ENCODE measurements around the gene MRPL37. TPM values are rescaled to one million over a fixed set of nuclear protein-coding genes. Genes with fewer than 3 reads are reported as not detected.

MRPL37 gene
- total RNA-seq, 1 experiment from 2014 or later = 180 TPM

GRCh38 chr1:54215523-54215922, 15.6 kb downstream of the MRPL37 start:
- Histone ChIP-seq H3K4me1 (replicated peaks; ENCODE audit: insufficient read depth) (no peaks in the 10 kb centered on the region), H3K36me3 (ENCODE audit: low read depth) (peaks cover 4% of the 10 kb centered on the region; the same call in 1 of the 2 replicates)

GRCh38 chr1:54218883-54219687, 19.1 kb downstream of the MRPL37 start:
- DNase-seq = no peak
- H3K36me3 ChIP-seq (ENCODE audit: low read depth) = peaks cover 4% of the 10 kb centered on the region; the same call in 1 of the 2 replicates
- H4K20me1 ChIP-seq (ENCODE audit: insufficient read depth) = no peaks in the 10 kb centered on the region
- intact Hi-C loops (cut with micrococcal nuclease; ENCODE audit: unreplicated experiment) = no loop called here
- CTCF ChIA-PET = no interaction called here
- H3K79me2 ChIP-seq (ENCODE audit: low read depth) = no peaks in the 10 kb centered on the region
- H3K27ac ChIP-seq = no peak overlapping the region
- no TSS peak for BruUV-seq (replicated peaks)
- H3K4me1 ChIP-seq (replicated peaks; ENCODE audit: insufficient read depth) = no peaks in the 10 kb centered on the region
- POLR2A ChIA-PET (ENCODE audit: unreplicated experiment) = no interaction called here
- no peaks in the 10 kb centered on the region for H3K27me3 ChIP-seq (ENCODE audit: insufficient read depth, low read depth)
- H3K4me2 ChIP-seq = no peak overlapping the region
- no peak overlapping the region for H3K4me3 ChIP-seq
- H3F3A ChIP-seq (ENCODE audit: insufficient read depth, low read depth) = no peaks in the 10 kb centered on the region
- no peaks in the 10 kb centered on the region for H3K9me2 ChIP-seq (ENCODE audit: insufficient read depth)
- no peak overlapping the region for H2AFZ ChIP-seq
- TF ChIP-seq EZH2 (IDR thresholded peaks at IDR 0.05; ENCODE audit: low read depth) = no peak
- no peak for TF ChIP-seq CTCF (conservative IDR thresholded peaks at IDR 0.05)
- no peaks in the 10 kb centered on the region for H3K9me3 ChIP-seq (ENCODE audit: insufficient read depth, low read depth)

More at GRCh38 chr1:54215523-54215922, 15.6 kb downstream of the MRPL37 start:
- no peak overlapping the region for H3K27ac ChIP-seq
- H4K20me1 ChIP-seq (ENCODE audit: insufficient read depth) = no peaks in the 10 kb centered on the region
- H3K9me3 ChIP-seq (ENCODE audit: insufficient read depth, low read depth) = no peaks in the 10 kb centered on the region
- H3K9me2 ChIP-seq (ENCODE audit: insufficient read depth) = no peaks in the 10 kb centered on the region
- no peaks in the 10 kb centered on the region for H3F3A ChIP-seq (ENCODE audit: insufficient read depth, low read depth)
- H3K4me2 ChIP-seq = no peak overlapping the region
- DNase-seq = no peak
- H2AFZ ChIP-seq = no peak overlapping the region
- no peaks in the 10 kb centered on the region for H3K79me2 ChIP-seq (ENCODE audit: low read depth)
- no peak overlapping the region for H3K4me3 ChIP-seq
- POLR2A ChIA-PET (ENCODE audit: unreplicated experiment) = no interaction called here
- no peaks in the 10 kb centered on the region for H3K27me3 ChIP-seq (ENCODE audit: insufficient read depth, low read depth)
- CTCF ChIA-PET = no interaction called here
- BruUV-seq (replicated peaks) = no TSS peak
- TF ChIP-seq CTCF (conservative IDR thresholded peaks at IDR 0.05) (no peak), EZH2 (IDR thresholded peaks at IDR 0.05; ENCODE audit: low read depth) (no peak)
- intact Hi-C loops (cut with micrococcal nuclease; ENCODE audit: unreplicated experiment) = no loop called here

GRCh38 chr1:54219688-54220003, 19.7 kb downstream of the MRPL37 start:
- BruUV-seq (replicated peaks) = no TSS peak
- H3K9me3 ChIP-seq (ENCODE audit: insufficient read depth, low read depth) = no peaks in the 10 kb centered on the region

More at GRCh38 chr1:54219688-54220003, 19.7 kb downstream of the MRPL37 start:
- Histone ChIP-seq H3F3A (ENCODE audit: insufficient read depth, low read depth) (no peaks in the 10 kb centered on the region), H3K4me1 (replicated peaks; ENCODE audit: insufficient read depth) (no peaks in the 10 kb centered on the region), H2AFZ (no peak overlapping the region), H3K27ac (no peak overlapping the region), H3K79me2 (ENCODE audit: low read depth) (no peaks in the 10 kb centered on the region), H3K4me3 (no peak overlapping the region), H4K20me1 (ENCODE audit: insufficient read depth) (no peaks in the 10 kb centered on the region), H3K9me2 (ENCODE audit: insufficient read depth) (no peaks in the 10 kb centered on the region), H3K36me3 (ENCODE audit: low read depth) (peaks cover 3% of the 10 kb centered on the region; the same call in 1 of the 2 replicates), H3K27me3 (ENCODE audit: insufficient read depth, low read depth) (no peaks in the 10 kb centered on the region), H3K4me2 (no peak overlapping the region)
- intact Hi-C loops (cut with micrococcal nuclease; ENCODE audit: unreplicated experiment) = no loop called here
- CTCF ChIA-PET = no interaction called here
- TF ChIP-seq CTCF (conservative IDR thresholded peaks at IDR 0.05) (no peak), EZH2 (IDR thresholded peaks at IDR 0.05; ENCODE audit: low read depth) (no peak)
- POLR2A ChIA-PET (ENCODE audit: unreplicated experiment) = no interaction called here
- no peak for DNase-seq
